ENCODE results near the gene PIGU.
"Not testable (repeated sequence)": the region's sequence is repeated elsewhere in the genome, so short reads cannot be mapped to it uniquely, and the experiment has no call there.

The PIGU gene

GRCh38 chr20:34676642-34677373, at the start of gene PIGU:
TSS of gene PIGU (minus strand) at chr20:34677092. CDS start at chr20:34677085, 7 bp downstream.
- DNase-seq (ENCODE audit: low spot score) = peak; percentile 97

- no peak for DNase-seq (ENCODE audit: low spot score)
Observed at GRCh38 chr20:34724172-34724571, 47.3 kb upstream of the PIGU start.

- not testable (repeated sequence) for DNase-seq (ENCODE audit: low spot score)
Observed at GRCh38 chr20:34722560-34722959, 45.7 kb upstream of the PIGU start.

- no peak for DNase-seq (ENCODE audit: low spot score)
Observed at GRCh38 chr20:34720266-34720665, 43.4 kb upstream of the PIGU start.

GRCh38 chr20:34719242-34720017, 42.5 kb upstream of the PIGU start:
- peak; percentile 78 for DNase-seq (ENCODE audit: low spot score)

DNA sequence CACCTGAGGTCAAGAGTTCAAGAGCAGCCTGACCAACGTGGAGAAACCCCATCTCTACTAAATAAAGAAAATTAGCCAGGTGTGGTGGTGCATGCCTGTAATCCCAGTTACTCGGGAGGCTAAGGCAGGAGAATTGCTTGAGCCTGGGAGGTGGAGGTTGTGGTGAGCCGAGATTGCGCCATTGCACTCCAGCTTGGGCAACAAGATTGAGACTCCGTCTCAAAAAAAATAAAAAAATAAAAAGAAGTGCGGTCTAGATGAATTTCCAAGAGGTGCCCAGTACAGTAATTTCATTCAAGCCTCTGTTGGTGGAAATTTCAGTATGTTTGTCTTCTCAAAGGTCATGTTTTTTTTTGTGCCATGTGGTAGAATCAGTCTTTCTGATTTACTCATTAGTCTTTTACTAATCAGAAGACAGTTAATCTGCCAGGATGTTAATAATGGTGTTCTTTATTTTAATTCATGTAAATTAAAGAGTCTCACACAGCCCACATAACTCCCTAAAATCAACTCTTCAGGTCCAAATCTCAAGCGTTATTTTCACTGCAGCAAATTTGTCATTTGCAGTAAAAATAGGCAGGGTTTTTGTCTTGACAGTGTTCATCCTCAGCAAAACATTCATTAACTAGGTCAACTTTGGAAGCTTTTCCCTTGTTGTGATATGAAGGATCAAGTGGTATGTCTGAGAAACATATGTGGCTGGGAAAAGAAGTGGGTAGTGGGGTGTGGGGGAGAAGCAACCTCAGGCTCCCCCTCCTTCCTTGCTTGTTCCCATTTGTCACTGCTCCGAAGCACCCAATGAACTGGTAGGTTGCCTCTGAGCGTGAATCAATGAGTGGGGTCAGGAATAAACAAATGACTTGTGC, 40.6 kb upstream of the PIGU start:
- no peak for DNase-seq (ENCODE audit: low spot score)

DNA sequence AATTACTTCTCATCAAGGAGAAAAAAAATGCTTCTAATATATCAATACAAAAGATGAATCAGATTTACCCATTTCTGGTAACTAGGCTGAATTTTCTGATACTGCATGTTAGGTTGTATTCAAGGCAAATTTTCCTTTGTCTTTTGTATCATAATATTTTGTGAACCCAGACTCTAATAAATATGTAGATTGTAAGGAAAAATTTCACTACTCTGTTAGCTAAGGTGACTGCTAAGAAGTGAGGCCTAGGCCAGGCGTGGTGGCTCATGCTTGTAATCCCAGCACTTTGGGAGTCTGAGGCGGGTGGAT, 40.0 kb upstream of the PIGU start:
- no peak for DNase-seq (ENCODE audit: low spot score)

GRCh38 chr20:34715384-34715783, 38.5 kb upstream of the PIGU start:
- DNase-seq (ENCODE audit: low spot score) = no peak

DNA sequence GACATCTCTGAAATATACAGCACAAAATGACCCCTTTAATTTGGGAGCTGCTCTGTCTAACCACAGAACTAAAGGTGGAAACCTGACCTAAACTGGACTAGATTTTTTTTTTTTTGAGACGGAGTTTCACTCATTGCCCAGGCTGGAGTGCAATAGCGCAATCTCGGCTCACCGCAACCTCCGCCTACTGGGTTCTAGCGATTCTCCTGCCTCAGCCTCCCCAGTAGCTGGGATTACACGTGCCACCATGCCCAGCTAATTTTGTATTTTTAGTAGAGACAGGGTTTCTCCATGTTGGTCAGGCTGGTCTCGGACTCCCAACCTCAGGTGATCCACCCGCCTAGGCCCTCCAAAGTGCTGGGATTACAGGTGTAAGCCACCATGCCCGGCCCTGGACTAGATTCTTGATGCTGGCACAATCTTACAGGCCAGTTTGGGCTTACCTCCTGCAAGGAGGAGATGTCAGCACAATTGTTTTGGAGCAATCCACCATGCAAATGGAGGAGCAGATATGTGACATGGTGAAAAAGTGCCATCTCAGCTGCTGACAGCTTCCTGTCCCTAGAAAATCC, 37.1 kb upstream of the PIGU start:
- DNase-seq (ENCODE audit: low spot score) = not testable (repeated sequence)

GRCh38 chr20:34713194-34713943, 36.5 kb upstream of the PIGU start:
- DNase-seq (ENCODE audit: low spot score) = peak; percentile 29

- DNase-seq (ENCODE audit: low spot score) = no peak
Observed at GRCh38 chr20:34712525-34713192, 35.8 kb upstream of the PIGU start.

DNA sequence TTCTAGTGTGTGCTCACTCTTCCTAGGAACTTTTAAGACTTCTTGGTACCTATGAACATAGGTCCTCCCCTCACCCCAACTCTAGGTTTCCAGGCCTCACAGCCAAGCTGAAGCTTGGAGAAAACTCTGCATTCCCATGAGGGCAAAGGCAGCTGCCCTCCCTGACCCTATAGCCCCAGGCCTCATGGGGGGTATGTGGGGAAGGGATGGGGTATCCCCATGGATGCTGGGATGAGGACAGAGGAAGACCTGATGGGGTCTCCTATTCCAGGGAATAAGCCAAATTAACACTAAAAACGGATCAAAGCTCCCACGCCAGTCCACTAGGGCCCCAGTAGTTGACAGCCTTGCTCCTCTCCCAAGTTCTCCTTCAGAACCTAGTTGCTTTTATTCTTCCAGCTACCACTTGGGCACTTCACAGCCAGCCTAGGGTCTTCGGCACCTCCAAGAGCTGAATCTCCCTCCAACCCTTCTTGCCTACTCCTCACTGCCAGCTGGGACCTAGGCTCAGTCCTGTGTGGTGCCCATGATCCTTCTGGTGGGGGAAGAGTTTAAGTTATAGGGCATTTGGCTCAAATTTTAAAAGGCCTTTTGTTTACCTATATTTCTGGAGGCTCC, 35.0 kb upstream of the PIGU start:
- no peak for DNase-seq (ENCODE audit: low spot score)

GRCh38 chr20:34710861-34711574, 34.1 kb upstream of the PIGU start:
- DNase-seq (ENCODE audit: low spot score) = no peak

- no peak for DNase-seq (ENCODE audit: low spot score)
Observed at GRCh38 chr20:34710568-34710839, 33.6 kb upstream of the PIGU start.

DNA sequence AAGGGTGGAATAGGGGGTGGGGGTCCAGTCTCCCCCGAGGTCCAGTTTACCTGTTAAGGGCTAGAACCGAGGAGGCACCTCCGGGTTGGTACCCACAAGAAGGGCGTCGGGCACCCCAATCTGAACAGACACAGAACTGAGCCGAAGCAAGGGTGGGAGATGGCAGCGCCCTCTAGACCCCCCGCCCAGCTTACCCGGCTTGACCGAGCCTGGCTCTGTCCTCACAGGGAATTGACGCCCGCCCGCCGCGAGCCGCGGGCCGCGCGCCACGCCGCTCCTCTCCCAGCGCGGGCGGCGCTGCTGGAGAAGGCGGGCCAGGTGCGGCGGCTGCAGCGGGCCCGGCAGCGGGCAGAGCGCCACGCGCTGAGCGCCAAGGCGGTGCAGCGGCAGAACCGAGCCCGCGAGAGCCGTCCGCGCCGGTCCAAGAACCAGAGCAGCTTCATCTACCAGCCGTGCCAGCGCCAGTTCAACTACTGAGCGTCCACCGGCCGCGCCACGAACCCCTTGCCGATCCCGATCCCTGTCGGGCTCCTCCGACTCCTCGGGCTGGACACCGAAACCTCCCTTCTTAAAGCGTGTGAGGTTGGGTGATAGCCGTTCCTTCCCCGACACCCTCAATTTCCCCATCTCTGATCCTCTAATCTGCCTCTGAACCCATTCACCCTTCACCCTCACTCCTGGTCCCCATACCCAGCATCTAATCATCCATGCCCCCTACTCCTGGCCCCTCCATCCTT, 33.1 kb upstream of the PIGU start:
- DNase-seq (ENCODE audit: low spot score) = peak; percentile 28

- peak; percentile 72 for DNase-seq (ENCODE audit: low spot score)
Observed at GRCh38 chr20:34709044-34709830, 32.3 kb upstream of the PIGU start.

GRCh38 chr20:34708621-34709043, 31.7 kb upstream of the PIGU start:
- peak; percentile 53 for DNase-seq (ENCODE audit: low spot score)

All from activated CD4-positive, alpha-beta T cell treated with anti-CD3 and anti-CD28 coated beads, Interleukin-2, Interleukin-4, amounts not matched to agents 100 ng/mL and 50 ng/mL, durations not matched to agents 16 hours and 8 hours (primary cell).